GM19397 (cell line): ENCODE measurements around the gene MIDN.

Source experiments
- ATAC-seq: cut with Tn5 transposase; IDR thresholded peaks from one replicate; pipeline ENCODE4 v1.9.1; 2021; ENCODE audit warnings: mild to moderate bottlenecking, moderate library complexity; ENCODE audit not compliant: unreplicated experiment

The MIDN gene

GRCh38 chr19:1231729-1232637, 16.4 kb upstream of the MIDN start:
- no peak for ATAC-seq

GRCh38 chr19:1232652-1233072, 15.7 kb upstream of the MIDN start:
- no peak for ATAC-seq

GRCh38 chr19:1233115-1233667, 15.2 kb upstream of the MIDN start:
- ATAC-seq, result no peak

DNA sequence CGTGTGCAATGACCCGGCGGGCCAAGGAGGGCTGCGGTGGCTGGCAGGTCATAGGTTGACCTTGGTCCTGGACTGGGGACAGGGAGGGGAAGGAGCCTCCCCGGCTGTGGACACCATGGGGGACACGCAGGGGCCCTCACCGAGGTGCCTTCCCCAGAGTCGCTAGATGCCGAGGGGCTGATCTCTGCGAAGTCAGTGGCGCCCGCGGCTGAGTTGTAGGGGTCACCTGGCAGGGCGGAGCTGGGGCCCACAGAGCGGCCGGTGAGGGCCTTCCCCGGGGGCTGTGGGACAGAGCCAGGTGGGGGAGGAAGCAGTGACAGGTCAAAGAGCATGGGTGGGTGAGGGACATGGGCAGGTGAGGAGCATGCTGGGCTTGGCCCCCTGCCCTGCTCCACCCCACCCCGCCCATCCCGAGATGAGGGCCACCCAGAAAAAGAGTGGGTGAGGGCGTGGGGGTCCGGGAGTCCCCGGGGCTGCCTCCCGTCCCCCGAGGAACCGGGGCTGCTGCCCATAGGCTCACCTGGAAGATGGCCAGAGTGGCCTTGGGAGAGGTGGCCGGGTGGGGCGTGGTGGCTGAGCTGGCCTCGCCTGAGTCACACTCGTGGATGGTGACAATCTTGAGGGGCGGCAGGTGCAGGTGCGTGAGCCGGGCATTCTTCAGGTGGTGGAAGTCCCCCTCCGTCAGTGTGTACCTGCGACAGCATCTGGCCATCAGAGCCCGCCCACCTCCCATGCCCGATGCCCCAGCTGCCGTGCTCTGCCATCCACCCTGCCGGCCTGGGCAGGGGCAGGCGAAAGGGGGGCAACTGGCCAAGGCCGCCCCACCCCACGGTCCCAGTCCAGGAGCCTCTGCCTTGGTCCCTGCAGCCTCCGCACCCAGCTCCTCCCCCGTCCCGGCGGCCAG, 14.1 kb upstream of the MIDN start:
- ATAC-seq, result no peak

- ATAC-seq, result no peak
Measured at GRCh38 chr19:1234955-1235380, 13.4 kb upstream of the MIDN start.

DNA sequence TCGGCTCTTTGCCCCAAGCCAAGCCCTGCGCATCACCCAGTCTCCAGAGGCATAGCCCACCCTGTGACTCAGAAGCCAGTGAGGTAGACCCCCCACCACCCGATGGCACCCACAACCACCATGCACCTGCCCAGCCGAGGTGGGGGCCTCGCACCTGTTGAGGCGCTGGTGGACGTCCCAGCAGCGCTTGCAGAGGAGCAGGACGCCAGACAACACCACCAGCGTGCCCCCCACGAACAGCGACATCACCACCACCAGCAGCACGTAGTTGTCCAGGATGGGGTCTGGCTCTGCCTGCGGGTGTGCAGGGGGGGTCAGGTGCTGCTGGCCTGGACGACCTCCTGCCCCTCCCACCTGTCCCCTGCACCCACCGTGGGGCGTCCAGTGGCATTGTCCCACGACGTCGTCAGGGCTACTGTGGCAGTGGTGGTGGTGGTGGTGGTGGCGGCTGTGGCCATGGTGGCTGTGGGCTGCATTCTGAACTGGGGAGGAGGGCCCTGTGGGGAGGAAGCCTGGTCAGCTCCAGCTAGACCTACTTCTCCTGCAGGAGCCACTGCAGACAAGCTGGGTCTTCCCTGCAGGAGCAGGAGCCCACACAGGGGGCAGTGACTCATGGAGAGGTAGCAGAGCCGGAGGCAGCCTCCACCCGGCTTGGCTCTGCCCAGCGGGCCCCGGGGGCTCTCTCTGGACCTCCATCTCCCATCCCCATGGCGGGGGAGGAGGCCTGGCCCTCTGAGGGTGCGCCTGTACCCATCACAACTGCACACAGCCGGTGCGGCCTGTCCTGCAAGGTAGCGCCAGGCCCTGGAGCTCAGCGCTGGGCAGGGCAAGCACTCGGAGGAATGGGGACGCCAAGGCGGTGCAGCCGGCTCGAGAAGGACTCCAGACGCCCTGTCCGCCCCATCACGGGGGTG, 12.5 kb upstream of the MIDN start:
- no peak for ATAC-seq

- ATAC-seq, result no peak
Measured at GRCh38 chr19:1236576-1236975, 11.8 kb upstream of the MIDN start.

DNA sequence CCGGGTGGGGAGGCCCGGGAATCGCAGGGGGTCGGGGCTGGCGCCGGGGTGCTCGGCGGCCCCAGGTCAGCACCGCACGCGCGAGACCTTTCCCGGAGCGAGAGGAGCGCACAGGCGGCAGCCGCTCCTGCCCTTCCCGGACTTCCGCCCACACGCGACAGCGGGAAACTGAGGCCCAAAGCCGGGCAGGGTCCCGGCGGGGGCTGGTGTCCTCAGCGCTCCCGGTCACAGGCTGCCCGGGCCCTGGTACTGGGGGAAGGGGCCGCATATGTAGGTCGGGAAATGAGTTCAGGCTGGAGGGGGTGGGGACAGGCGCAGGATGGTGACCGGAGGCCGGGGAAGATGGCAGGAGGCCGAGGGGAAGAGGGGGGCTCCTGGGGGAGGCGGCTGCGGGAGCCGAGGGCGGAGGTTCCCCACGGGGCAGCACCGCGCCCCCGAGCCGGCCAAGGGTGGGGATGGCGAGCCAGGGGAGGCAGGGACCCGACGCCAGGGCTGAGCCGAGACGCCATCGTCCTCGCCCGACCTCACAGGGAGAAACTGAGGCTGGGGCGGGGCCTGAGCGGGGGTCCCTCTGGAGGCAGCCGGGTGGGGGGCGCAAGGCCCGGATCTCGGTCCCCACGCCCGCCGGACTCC, 11.2 kb upstream of the MIDN start:
- no peak for ATAC-seq

GRCh38 chr19:1237754-1238368, 10.5 kb upstream of the MIDN start, which contains the start of gene CBARP:
Gene CBARP (minus strand): TSS chr19:1238005. CDS start chr19:1236100, 1,905 bp downstream.
- no peak for ATAC-seq

GRCh38 chr19:1238369-1239303, 9.7 kb upstream of the MIDN start:
- ATAC-seq, result no peak

DNA sequence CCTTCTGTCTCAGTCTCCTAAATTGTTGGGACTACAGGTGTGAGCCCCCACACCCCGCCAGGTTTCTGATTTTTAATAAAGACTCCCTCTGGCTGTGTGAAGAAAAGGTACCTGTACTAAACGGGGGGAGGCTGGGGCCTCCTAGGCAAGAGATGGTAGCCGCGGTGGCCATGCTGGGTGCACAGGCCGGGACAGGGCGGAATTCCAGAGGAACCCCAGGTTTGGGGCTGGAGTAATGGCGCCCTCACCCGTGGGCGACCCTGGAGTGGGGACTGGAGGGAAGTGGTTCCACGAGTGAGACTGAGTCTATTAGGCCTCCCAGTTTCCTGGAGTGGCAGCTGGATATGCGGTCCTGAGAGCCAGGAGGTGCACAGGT, 9.0 kb upstream of the MIDN start:
- ATAC-seq, result no peak

DNA sequence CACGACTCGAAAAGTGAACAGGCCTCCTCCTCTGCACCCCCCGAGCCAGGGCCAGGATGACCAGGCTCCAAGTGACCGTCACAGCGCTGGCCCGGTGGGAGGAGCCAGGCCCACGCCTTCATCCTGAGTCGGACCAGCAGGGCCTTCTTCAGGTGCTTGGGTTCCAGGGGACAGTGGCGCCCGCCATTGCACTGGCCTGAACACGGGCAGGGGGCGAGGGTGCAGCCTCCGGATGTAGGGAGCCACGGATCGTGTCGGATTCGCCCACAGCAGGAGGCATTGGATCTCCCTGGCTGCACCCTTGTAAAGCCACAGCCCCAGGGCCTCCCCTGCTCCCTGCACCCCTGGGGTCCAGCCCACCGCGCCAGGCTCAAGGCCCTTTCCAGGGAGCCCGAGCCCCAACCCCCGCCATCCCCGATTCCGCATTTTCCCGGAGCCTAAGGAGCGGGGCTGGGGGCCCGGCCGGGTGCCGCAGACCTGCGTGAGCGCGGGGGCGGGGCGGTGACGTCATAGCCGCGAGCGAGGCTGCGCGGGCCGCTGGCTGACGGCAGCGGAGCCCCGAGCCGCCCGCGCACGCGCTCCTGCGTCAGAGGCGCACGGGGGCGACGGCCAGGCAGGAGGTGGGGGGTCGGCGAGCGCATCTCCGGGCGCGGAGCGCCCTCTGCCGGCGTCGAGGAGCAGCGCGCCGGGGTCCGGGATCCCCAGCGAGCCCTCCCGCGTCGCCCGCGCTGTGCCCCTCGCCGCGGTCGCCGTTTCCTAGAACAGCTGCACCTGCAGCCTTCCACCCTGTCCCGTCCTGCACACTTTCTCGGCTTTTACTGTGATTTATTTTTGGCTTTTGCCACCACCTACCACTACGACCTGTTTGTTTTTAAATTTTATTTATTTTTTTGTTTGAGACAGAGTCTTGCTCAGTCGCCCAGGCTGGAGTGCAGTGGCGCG, 8.3 kb upstream of the MIDN start:
- ATAC-seq, result no peak

DNA sequence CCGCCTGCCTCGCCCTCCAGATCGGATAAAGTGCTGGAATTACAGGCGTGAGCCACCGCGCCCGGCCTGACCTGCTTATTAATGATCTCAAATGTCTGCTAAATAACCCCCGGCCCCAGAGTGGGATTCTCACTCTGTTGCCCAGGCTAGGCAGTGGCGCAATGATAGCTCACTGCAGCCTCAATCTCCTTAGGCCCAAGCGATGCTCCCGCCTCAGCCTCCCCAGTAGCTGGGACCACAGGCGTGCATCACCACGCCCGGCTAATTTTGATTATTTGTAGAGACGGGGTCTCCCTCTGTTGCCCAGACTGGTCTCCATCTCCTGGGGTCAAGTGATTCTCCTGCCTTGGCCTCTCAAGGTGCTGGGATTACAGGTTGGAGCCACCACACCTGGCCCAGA, 7.5 kb upstream of the MIDN start:
- ATAC-seq, result no peak

DNA sequence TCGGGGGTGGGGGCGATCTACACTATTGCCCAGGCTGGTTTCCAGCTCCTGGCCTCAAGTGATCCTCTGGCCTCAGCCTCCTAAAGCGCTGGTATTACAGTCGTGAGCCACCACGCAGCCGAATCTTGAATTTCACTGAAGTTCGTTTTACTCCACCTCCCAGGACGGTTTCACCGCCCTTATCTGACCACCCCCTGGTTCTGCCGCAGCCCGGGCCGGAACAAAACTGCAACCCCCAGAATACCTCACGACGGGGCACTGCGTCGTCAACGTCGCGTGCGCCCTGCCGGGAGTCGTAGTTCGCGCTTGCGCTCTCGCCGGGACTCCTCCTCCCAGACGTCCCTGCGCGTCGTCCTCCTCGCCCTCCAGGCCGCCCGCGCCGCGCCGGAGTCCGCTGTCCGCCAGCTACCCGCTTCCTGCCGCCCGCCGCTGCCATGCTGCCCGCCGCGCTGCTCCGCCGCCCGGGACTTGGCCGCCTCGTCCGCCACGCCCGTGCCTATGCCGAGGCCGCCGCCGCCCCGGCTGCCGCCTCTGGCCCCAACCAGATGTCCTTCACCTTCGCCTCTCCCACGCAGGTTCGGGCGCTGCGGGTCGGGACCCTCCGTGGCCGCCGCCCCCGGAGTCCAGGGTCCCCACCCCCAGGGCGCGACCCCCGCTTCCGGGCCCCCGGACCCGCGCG, 6.8 kb upstream of the MIDN start, which contains the start of gene ATP5F1D:
ATP5F1D (plus strand) TSS at position 335 of the 679 bp plus-strand sequence; CDS start at position 435, 100 bp downstream.
- ATAC-seq, result peak; percentile 66

DNA sequence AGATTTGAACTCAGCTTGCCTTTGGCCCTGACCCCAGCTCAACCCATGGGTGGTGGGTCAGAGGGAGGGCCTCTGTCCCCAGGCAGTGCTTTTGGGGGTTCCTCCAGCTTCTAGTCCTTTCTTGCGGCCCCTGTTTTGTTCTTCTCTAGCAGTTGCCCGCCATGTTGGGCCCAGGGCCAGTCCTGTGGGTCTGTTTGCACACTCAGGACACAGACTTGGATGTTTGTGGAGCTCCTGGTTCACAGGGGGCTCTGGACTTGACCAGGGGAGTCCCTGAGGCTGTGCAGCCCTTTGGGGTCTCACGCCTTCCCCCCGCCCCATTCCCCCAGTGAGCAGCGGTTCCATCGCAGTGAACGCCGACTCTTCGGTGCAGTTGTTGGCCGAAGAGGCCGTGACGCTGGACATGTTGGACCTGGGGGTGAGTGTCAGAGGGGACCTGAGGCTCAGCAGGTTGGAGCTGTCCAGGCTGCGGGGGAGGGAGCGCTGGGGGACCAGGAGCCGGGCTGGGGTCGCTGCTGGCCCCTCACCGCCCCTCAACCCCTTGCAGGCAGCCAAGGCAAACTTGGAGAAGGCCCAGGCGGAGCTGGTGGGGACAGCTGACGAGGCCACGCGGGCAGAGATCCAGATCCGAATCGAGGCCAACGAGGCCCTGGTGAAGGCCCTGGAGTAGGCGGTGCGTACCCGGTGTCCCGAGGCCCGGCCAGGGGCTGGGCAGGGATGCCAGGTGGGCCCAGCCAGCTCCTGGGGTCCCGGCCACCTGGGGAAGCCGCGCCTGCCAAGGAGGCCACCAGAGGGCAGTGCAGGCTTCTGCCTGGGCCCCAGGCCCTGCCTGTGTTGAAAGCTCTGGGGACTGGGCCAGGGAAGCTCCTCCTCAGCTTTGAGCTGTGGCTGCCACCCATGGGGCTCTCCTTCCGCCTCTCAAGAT, 4.4 kb upstream of the MIDN start:
- ATAC-seq, result no peak
